CD4-positive, alpha-beta T cell treated with Interleukin-1 beta for 1 hour (primary cell): ENCODE data around the gene COL6A5.

Experiments
- DNase-seq, 2 donors: peaks; one replicate each; pipeline ENCODE4 v3.0.0-alpha.2; 2020 to 2022

The COL6A5 gene

DNA sequence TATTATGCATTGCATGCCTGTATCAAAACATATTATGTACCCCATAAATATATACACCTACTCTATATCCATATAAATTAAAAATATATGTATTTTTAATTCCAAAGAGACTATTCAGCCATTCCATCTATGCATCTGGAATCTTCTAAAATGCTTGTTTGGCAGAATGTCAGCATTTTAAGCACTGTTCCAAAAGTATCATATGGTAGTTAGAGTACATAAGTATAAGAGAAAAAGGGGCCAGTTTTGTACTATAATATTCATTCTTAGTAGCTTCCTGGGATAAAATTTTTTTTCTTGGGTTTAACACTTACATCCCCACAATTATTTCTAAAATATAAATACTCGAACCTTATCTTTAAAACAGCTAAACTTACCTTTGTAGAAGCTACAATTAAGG is 111.1 kb downstream of the COL6A5 start:
- DNase-seq, result no peak

- no peak for DNase-seq
These were observed 112.2 kb downstream of the COL6A5 start for GRCh38 chr3:130457671-130458070.

GRCh38 chr3:130459944-130460343 is 114.5 kb downstream of the COL6A5 start:
- DNase-seq, result no peak

- DNase-seq, result no peak
These were observed 116.6 kb downstream of the COL6A5 start for GRCh38 chr3:130462089-130462488.

GRCh38 chr3:130463221-130463620 is 117.7 kb downstream of the COL6A5 start:
- DNase-seq, result no peak

GRCh38 chr3:130465521-130465920 is 120.0 kb downstream of the COL6A5 start:
- DNase-seq, result no peak

- DNase-seq, result no peak
These were observed 122.8 kb downstream of the COL6A5 start for GRCh38 chr3:130468311-130468710.

DNA sequence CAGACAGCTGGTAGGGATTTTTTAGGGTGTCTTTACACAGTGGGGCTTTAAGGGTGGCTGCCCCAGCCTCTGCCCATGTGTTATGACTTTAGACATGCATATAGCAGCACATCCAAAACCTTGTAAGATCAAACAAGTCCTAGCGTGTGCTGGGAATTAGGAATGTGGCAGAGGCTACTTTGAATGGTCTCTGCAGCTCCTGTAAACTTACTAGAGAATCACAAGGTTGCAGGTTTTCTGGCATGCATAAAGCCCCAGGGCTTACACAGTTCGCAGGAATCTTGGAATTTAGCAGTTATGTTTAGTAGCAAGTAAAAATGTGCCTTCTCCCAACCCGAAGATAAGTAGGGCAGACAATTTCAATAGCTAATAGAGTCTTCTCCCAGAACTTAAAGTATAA is 124.7 kb downstream of the COL6A5 start:
- no peak for DNase-seq

GRCh38 chr3:130473416-130473815 is 127.9 kb downstream of the COL6A5 start:
- DNase-seq, result no peak

DNA sequence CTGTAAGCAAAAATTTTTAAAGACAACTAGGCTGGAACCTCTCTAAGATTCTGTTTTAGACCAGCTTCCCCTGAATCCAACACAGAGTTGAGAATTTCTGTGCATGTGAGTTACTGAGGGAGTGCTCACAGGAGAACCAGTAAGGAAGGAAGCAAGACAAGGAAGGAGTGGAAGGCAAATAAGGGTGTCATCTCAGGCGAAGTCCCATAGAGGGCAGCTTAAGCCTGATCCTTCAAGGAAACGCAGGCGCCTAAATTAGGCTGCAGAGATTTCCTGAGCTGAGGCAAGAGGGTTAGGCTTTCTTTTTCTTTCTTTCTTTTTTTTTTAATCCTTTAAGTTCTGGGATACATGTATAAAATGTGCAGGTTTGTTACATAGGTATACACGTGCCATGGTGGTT is 135.3 kb downstream of the COL6A5 start:
- no peak for DNase-seq

GRCh38 chr3:130488288-130488687 is 142.8 kb downstream of the COL6A5 start:
- no peak for DNase-seq

- DNase-seq, result no peak
These were observed 143.4 kb downstream of the COL6A5 start for GRCh38 chr3:130488769-130489450.

- no peak for DNase-seq
These were observed 144.8 kb downstream of the COL6A5 start for GRCh38 chr3:130490241-130490640.

- DNase-seq, result no peak
These were observed 146.0 kb downstream of the COL6A5 start for GRCh38 chr3:130491431-130491830.

DNA sequence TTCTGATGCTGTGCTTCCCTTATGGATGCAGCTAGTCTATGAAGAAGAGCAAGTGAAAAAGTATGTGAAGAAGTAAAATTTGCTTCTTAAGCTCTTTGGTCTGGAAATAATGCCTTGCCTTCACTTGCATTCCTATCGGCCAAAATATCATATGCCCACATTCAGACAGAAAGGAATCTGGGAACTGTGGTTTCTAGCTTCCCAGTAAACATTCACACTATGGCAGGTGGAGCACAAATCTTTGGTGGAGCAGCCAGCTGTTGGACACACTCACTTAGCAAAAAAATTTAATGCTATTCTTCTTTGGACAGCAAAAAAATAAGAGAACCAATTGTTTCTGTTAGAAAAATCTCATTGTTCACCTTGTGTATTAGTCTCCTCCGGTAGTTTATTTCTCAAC is 159.2 kb downstream of the COL6A5 start:
- no peak for DNase-seq

GRCh38 chr3:130506031-130506430 is 160.6 kb downstream of the COL6A5 start:
- DNase-seq, result no peak

- DNase-seq, result no peak
These were observed 162.3 kb downstream of the COL6A5 start for GRCh38 chr3:130507746-130508145.

DNA sequence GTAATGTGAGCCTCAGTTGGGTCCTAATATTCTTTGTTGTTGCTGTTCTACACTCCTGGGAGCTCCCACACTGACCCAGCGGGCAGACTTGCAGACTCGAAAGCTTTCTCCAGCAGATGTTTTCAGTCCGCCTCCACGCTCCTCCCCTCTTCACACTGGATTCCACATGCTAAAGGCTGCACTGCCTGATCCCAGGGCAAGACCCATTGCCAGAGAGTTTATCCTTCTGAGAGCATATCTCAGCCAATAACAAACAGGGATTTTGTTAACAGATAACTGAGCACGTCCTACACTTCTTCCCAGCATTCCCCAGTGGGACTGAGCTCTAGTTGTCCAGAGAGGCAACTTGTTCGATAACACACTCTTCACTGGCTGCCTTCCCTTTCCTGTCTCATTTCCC is 163.5 kb downstream of the COL6A5 start:
- no peak for DNase-seq

DNA sequence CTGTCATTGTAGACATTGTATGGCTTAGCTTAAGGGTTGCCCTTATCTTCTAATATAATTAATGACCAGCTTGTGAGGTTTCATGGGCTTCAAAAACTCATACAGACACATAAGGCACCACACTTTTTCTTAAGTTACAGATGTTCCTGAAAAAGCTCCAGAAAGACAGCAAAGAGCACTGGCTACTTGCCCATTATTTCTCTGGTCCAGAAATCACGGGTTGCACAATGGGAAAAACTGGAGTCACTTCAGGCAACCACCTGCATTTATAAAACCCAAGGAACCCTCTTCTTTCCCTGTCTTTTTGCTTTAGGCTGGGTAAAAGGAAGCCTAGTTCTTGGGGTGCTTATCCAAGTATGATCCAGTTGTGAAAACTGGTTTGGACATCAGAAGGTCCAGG is 169.2 kb downstream of the COL6A5 start:
- no peak for DNase-seq

DNA sequence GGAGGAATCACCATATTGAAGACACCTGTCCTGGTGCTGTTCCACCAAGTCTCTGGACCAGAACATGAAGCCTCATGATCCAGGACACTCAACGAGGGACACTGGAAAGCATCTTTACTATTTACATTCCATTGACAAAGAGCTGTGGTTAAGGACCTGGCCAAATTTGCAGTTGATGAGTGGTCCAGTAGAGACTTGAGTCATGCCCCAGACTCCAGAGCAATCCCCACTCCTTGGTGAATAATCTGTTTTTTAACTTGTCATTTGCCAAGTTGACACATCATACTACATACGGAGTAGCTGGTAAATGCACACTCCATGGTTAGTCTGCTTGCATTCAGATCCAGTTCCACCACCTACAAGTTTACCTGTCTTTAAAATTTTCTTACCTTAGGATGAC is 170.3 kb downstream of the COL6A5 start:
- DNase-seq, result no peak

DNA sequence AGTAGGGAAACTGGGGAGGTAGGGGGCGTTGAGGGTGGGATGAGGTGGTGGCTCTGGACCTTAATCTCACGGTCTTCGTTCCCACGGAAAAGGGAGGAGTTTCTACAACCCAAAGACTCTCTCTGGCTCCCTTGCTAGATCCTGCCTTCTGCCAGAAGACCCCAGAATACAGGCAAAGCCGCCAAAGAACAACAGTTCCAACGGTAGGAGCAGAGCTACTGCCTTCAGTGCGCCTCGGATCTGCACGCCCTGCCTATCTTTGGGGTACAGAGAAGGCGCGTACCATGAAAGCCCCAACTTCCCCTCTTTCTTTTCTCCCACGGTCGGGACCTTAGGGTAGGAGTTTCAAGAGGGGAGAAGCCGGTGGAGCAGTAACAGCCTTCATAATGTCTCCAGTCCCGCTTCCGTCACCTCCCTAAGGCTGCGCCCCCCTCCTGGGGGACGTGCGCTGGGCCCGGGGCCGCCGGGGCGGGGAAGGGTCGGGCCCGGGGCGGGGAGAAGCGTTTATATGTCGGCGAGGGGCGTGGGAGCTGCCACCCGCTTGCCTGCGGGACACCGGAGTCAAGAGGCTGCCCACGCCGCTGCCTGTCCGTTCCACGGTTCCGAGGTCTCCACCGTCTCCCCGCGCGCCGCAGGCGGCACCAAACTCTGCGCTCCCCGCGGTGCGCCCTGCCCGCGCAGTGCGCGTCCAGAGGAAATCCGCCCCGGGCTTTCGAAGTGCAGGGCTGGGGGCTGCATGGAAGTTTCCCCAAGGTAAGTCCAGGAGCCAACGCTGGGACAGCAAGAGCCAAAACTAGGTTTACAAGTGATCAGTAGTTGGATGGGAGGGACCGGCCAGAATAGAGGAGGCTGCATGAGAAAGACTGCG is 171.4 kb downstream of the COL6A5 start, which contains the start of gene COL6A6:
TSS of gene COL6A6 (plus strand) at position 533 of the 868 bp plus-strand sequence. CDS start 43,188 bp downstream, outside the sequence.
- DNase-seq, result no peak

- DNase-seq, result no peak
These were observed 172.1 kb downstream of the COL6A5 start for GRCh38 chr3:130517602-130518001.

DNA sequence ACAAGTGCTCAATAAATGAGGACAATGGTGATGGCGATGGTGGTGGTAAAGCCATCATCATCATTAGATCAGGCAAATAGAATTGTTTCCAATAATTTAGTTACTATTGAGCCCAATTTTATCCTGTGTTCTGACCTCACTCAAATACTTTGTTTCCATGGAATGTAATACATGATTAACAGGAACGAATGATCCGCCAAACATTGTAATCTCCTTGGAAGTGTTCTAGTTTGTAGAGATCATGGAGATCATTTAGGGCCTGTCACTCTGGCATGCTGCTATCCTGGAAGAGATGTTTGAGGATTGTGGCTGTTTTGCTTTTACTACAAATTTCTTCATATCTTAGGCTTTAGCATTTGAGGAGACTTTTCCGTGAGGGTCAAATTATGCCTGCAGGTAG is 174.3 kb downstream of the COL6A5 start:
- no peak for DNase-seq

DNA sequence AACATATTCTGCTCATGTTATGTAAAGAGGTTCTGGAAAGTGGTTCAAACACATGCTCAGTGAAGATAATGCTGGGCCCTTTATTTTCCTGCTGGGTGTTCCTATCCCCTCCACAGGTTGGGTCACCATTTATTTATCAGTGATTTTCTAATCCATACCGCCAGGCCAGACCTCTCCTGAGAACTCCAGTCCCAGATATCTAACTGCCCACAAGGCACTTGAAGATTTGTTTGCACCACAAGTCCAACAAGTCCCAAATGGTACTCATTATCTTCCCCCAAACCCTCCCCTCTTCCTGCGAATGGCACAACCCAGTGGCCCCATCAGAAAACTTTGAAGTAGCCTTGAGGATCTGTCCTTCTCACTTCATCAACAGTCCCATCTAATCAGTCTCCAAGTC is 176.9 kb downstream of the COL6A5 start:
- no peak for DNase-seq
